ENCODE data around the gene ACTR6. TPM values are rescaled to one million over a fixed set of nuclear protein-coding genes. Genes with fewer than 3 reads are reported as not detected.

The ACTR6 gene
- total and polyA plus RNA-seq, 2 donors (not counting 3 experiments of a cell fraction or from before 2014, with no cell fraction given) = 7.5 to 23.2 TPM

- dilution Hi-C loops (cut with MboI; ENCODE audit: extremely low pct_ligation_motif_present, low sequenced_read_pairs) = no loop called here
- peak overlapping the region; percentile 58 for H2AFZ ChIP-seq (ENCODE audit: low read depth, low read length)
- H3K36me3 ChIP-seq (ENCODE audit: control insufficient read depth in 2 of 2, extremely low read depth in 1 of 2, insufficient read depth in 2 of 2, low read length in 2 of 2) = no peaks in the 10 kb centered on the region
- H3K27me3 ChIP-seq (ENCODE audit: control insufficient read depth in 2 of 2, insufficient read depth in 2 of 2, low read length in 2 of 2) = no peaks in the 10 kb centered on the region
- TF ChIP-seq JUN (IDR thresholded peaks at IDR 0.05; ENCODE audit: borderline replicate concordance, insufficient read depth, insufficient read length, low read depth) (no peak), CTCF (IDR thresholded peaks at IDR 0.05; ENCODE audit: extremely low read depth in 1 of 2, insufficient read depth in 1 of 2, low read depth in 1 of 2, low read length in 2 of 2) (no peak), MAX (IDR thresholded peaks at IDR 0.05; ENCODE audit: insufficient read depth, insufficient read length) (no peak), FOS (IDR thresholded peaks at IDR 0.05; ENCODE audit: borderline replicate concordance, insufficient read depth, low read length) (no peak), MYC (IDR thresholded peaks at IDR 0.05; ENCODE audit: low read depth, low read length) (no peak)
- no peaks in the 10 kb centered on the region for H3K9me1 ChIP-seq (replicated peaks; ENCODE audit: control insufficient read depth, extremely low read depth, insufficient read depth, low read length)
- peak overlapping the region; percentile 89 for H3K9ac ChIP-seq (replicated peaks; ENCODE audit: extremely low read depth, insufficient read depth, low read length)
- no peak for FAIRE-seq
- intact Hi-C loops (cut with micrococcal nuclease) = loop anchor here (1.0 to 5.0 kb wide), 5 partner anchors 45 to 297 kb away; partner anchors contain the start of genes ACTR6 and BLTP3B
- peak; percentile 51 for DNase-seq (ENCODE audit: low read depth, low spot score)
- peaks cover 48% of the 10 kb centered on the region for H3K79me2 ChIP-seq (ENCODE audit: control insufficient read depth, insufficient read depth, low read length)
- H3K4me1 ChIP-seq (ENCODE audit: control insufficient read depth, extremely low read depth, insufficient read depth, low read length) = peaks cover 19% of the 10 kb centered on the region
- no TSS peak for BruUV-seq (replicated peaks)
- peak overlapping the region; percentile 77 for H3K27ac ChIP-seq (ENCODE audit: insufficient read depth, low read depth, low read length)
- H3K9me3 ChIP-seq (replicated peaks; ENCODE audit: control insufficient read depth, insufficient read depth, low read length) = no peaks in the 10 kb centered on the region
- CTCF ChIA-PET = interaction anchor here (0.6 to 3.1 kb wide), 7 partner anchors 9 to 1867 kb away, joined by 3 to 20 read pairs (median 4); no protein-coding TSS in a partner anchor
- H3K4me3 ChIP-seq (replicated peaks in 1 of 3; ENCODE audit: insufficient read depth in 1 of 3, low read depth in 1 of 3, low read length in 3 of 3) = peak overlapping the region; percentile 78 to 97 (median 95)
- POLR2A ChIA-PET = interaction anchor here (0.6 to 0.7 kb wide), 2 partner anchors 36 to 528 kb away, joined by 4 to 5 read pairs; no protein-coding TSS in a partner anchor
- H3K4me2 ChIP-seq (ENCODE audit: insufficient read depth, low read length) = peak overlapping the region; percentile 95
- H4K20me1 ChIP-seq (replicated peaks; ENCODE audit: control insufficient read depth, extremely low read depth, insufficient read depth, low read length) = peaks cover 5% of the 10 kb centered on the region
Observed at GRCh38 chr12:100267603-100268281, 67.1 kb downstream of the ACTR6 start.

All from endothelial cell of umbilical vein (primary cell).